GM12878 (cell line): ENCODE measurements around the gene AP3B1.

Experiments used
- BHLHE40 ChIP-seq, 2 experiments: fragments of 450-650 bp in 1 of 2; IDR thresholded peaks; 2 replicates each; pipeline ENCODE4 v1.6.1; 2011 to 2017; ENCODE audit warnings: low read depth in 2 of 2, borderline replicate concordance in 1 of 2, improper control_type of control experiment in 1 of 2, low read length in 1 of 2, mild to moderate bottlenecking in 1 of 2
- CEBPB ChIP-seq, 2 experiments: fragments of 150-350 bp in 1 of 2; IDR thresholded peaks; 2 replicates each; pipeline ENCODE4 v1.6.1; 2012 to 2014; ENCODE audit warnings: low read depth in 2 of 2, low read length in 2 of 2, borderline replicate concordance in 1 of 2, inconsistent platforms in 1 of 2
- EP300 ChIP-seq, 2 experiments: fragments of 150-350 bp in 1 of 2; IDR thresholded peaks; 2 replicates each; pipeline ENCODE4 v1.6.1; 2011 to 2012; ENCODE audit warnings: low read depth in 2 of 2, low read length in 2 of 2, borderline replicate concordance in 1 of 2, improper control_type of control experiment in 1 of 2, inconsistent platforms in 1 of 2; ENCODE audit not compliant: control insufficient read depth in 1 of 2
- HCFC1 ChIP-seq: fragments of 150-350 bp; IDR thresholded peaks from 2 replicates; pipeline ENCODE4 v1.6.1; 2014; ENCODE audit warnings: low read length

DNA sequence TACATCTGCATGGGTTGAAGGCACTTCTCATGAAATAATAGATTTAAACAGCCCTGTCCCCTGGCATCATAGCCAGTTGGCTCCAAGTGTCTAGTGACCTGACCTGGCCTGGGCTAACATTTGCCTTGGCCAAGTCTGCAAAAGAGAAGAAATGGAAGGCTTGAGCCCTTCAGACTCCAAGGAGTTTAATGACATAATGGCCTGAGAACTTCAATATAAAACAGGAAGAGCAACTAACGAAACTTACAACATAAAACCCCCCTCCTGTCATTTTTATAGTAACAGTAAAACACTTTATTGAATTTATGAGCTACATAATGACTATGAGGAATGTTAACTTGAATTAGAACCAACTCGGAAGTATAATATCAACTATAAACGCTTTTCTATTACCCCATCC, 299.6 kb downstream of the AP3B1 start:
- TF ChIP-seq CEBPB (IDR thresholded peaks at IDR 0.05; ENCODE audit: borderline replicate concordance in 1 of 2, low read depth in 2 of 2, low read length in 2 of 2) (no peak), BHLHE40 (IDR thresholded peaks at IDR 0.05; ENCODE audit: borderline replicate concordance in 1 of 2, low read depth in 2 of 2, low read length in 1 of 2) (no peak), EP300 (IDR thresholded peaks at IDR 0.05; ENCODE audit: borderline replicate concordance in 1 of 2, control insufficient read depth in 1 of 2, low read depth in 2 of 2, low read length in 2 of 2) (no peak), HCFC1 (no peak)
